ENCODE data around the gene LSM2.

LSM2 gene

DNA sequence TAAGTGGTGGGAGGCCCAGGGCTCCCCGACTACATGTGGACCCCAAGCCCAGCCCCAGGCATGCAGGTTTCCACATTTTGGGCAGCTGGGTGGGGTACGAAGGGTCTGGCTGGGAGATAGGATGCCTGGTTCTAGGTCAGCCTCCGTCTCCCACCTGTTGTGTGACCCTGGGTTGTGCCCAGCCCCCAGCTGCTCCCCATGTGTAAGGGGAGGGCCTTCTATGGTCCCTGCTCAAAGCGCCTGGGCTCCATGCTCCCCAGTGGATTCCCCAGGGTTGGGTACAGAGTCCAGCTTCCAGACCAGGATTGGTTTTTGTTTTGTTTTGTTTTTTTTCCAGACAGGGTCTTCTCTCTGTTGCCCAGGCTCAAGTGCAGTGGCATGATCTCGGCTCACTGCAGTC is 28.6 kb downstream of the LSM2 start:
- Mint-ChIP-seq H3K27ac (peak overlapping the region; percentile 91), H3K9me3 (no peaks in the 10 kb centered on the region), H3K4me3 (no peak overlapping the region), H3K4me1 (peaks cover 31% of the 10 kb centered on the region), H3K36me3 (peaks cover 48% of the 10 kb centered on the region)
- ATAC-seq (no peak), DNase-seq (ENCODE audit: low spot score in 2 of 2) (no peak)

DNA sequence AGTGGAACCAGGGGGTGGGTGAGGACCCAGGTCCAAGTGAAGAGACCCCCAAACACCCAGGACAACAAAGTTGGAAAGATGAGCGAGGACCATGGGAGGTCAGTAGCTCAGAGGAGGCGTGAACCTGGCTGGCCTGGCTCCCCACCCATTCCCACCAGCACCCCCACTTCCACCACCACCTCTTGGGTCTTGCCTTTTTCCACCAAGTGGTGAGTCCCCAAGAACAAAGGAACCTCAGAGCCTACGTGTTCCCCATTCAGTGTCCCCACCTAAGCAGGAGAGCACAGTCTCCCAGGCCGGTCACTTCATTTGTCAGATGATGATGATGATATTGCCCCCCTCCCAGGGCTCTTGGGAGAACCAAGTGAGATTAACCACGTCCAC is 29.1 kb downstream of the LSM2 start:
- Mint-ChIP-seq H3K36me3 (peaks cover 42% of the 10 kb centered on the region), H3K4me1 (peaks cover 36% of the 10 kb centered on the region), H3K27ac (peak overlapping the region; percentile 91), H3K9me3 (no peaks in the 10 kb centered on the region), H3K4me3 (peak overlapping the region; percentile 68)
- DNase-seq (ENCODE audit: low spot score in 2 of 2) (no peak), ATAC-seq (no peak)

DNA sequence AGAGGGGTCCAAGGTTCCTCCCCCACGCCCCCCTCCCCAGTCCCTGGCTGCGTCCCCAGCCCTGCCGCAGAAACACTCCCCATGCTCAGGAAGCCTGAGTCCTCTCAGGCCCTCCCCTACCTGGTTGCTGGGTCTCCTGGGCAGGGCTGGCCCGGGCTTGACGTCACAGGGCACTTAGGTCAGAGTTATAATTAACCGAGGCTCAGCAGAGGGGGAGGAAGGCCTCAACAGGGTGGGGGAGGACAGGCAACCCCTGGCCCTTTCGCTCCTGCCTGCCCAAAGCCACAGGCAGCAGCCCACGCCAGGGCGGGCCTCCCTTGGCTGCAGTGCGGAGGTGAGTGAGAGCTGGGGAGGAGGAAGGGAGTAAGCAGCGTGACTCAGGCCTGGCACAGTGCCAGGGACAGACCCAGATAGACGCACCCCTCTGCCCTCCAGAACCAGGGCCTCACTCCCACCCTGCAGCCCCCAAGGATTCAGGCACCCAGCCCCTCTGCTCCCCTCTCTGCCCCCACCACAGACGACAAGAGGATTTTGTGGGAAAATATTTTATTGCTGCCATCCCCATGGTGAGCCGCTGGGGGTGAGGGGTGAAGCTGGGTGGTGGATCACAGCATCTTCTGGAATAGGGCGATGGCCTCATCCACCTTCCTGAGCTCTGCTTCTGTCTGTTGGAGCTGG is 29.6 kb downstream of the LSM2 start, which contains the start of gene VWA7:
VWA7 (minus strand) TSS at position 340 of the 678 bp plus-strand sequence. CDS start 549 bp downstream, outside the sequence.
- DNase-seq (ENCODE audit: low spot score in 2 of 2) (peak; percentile 67 to 82), ATAC-seq (peak; percentile 94)
- H3K4me3 Mint-ChIP-seq = peak within 1 kb of the TSS; percentile 68
- H3K9me3 Mint-ChIP-seq = no peaks in the 10 kb centered on the region
- H3K4me1 Mint-ChIP-seq = peaks cover 39% of the 10 kb centered on the region
- peak within 1 kb of the TSS; percentile 91 for H3K27ac Mint-ChIP-seq
- peaks cover 37% of the 10 kb centered on the region for H3K36me3 Mint-ChIP-seq

DNA sequence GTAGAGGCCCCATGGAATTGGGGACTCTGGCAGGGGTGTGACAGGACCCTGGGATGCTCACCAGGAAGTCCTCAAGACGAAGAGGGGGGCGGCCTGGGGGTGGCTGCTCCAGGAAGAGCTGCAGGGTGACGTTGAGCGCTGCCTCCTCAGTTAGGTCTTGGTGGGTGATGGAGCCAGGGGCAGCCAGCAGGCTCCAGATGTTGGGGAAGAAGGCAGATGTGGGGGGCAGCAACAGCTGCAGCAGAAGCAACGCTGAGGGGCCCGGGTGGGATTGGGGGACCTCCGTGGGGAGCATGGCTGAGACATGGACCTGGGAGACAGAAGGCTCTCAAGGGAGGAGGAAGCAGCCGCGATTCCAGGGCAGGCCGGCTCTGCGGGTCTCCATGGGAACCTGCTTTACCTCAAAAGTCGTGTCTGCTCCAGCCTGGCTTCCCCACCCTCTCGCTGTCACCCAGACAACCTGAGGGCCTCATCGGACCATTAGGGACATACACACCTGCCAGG is 30.2 kb downstream of the LSM2 start:
- Mint-ChIP-seq H3K4me3 (peak overlapping the region; percentile 68), H3K27ac (peak overlapping the region; percentile 91), H3K9me3 (no peaks in the 10 kb centered on the region), H3K36me3 (peaks cover 31% of the 10 kb centered on the region), H3K4me1 (peaks cover 39% of the 10 kb centered on the region)
- ATAC-seq (no peak), DNase-seq (ENCODE audit: low spot score in 2 of 2) (no peak)

DNA sequence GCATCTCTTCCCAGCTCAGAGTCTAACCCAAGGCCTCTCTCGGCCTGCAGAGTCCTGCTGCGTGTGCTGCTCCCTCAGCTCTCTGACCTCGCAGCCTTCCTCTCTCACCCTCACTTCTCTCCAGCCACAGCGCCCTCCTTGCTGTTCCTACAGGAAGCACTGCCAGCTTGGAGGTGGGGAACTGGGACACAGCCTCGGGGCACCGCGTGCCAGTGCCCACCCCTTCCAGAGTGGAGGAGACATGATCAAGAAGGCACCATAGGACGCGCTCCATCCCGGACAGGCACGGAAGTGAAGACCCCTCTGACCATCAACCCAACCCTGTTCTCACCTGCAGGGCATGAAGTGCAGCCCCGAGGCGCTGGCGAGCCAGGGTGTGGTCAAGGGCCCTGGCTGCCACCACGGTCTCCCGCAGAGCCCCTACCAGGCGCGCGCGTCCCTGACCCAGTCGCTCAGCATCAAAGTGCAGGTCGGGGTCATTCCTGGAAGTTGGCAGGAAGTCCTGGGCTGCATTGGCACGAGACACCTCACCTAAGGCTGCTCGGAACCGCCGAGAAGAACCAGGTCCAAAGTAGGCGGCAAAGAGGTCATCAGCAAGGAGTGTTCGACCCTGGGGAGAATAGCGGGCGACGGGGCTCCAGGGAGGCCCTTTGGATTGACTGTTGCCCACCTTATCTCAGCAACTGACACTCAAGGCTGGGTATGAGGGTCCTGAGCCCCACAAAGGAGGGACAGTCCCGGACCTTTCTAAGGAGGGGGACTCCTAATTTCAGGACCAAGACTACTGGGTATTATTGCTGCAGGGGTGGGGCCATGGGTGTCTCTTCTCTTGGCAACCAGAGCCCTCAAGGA is 30.9 kb downstream of the LSM2 start:
- no peaks in the 10 kb centered on the region for H3K9me3 Mint-ChIP-seq
- H3K4me1 Mint-ChIP-seq = peaks cover 39% of the 10 kb centered on the region
- DNase-seq (ENCODE audit: low spot score in 2 of 2) (no peak), ATAC-seq (no peak)
- peaks cover 29% of the 10 kb centered on the region for H3K36me3 Mint-ChIP-seq
- H3K27ac Mint-ChIP-seq = peak overlapping the region; percentile 91
- peak overlapping the region; percentile 68 for H3K4me3 Mint-ChIP-seq

DNA sequence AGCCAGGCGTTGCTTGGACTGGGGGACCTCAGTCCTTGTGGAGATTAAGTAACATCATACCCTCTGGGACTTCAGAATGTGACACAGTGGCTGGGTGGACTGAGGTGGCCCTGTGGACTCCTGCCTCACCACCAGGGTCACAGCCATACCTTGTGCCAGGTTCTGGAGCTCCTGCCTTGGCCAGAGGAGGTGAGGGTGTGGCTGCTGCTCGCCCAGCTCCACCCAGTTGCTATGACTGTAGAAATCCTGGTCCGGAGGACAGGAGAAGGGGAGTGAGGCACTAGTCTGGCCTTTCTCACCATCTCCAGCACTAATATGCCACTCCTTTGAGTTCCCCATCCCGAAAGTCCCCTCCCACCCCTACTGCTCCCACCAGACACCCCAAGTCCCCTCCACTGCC is 31.6 kb downstream of the LSM2 start:
- H3K9me3 Mint-ChIP-seq = no peaks in the 10 kb centered on the region
- DNase-seq (ENCODE audit: low spot score in 2 of 2) (no peak), ATAC-seq (no peak)
- H3K4me3 Mint-ChIP-seq = no peak overlapping the region
- peaks cover 28% of the 10 kb centered on the region for H3K36me3 Mint-ChIP-seq
- peaks cover 39% of the 10 kb centered on the region for H3K4me1 Mint-ChIP-seq
- H3K27ac Mint-ChIP-seq = peak overlapping the region; percentile 91

DNA sequence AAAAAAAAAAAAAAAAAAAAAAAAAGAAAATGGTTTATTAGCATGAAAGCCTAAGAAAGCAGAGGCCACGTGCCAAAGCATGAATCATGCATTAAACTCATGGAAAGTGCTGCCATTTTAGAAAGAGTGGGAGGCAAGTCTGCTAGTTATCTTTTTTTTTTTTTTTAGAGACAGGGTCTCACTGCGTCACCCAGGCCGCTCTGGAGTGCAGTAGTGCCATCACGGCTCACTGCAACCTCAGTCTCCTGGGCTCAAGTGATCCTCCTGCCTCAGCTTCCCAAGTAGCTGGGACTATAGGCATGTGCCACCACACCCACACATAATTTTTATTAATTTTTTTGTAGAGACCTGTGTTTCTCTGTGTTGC is 34.8 kb downstream of the LSM2 start:
- no peaks in the 10 kb centered on the region for H3K9me3 Mint-ChIP-seq
- H3K4me1 Mint-ChIP-seq = peaks cover 45% of the 10 kb centered on the region
- peaks cover 3% of the 10 kb centered on the region for H3K36me3 Mint-ChIP-seq
- ATAC-seq (no peak), DNase-seq (ENCODE audit: low spot score in 2 of 2) (no peak)
- H3K4me3 Mint-ChIP-seq = peak overlapping the region; percentile 37
- H3K27ac Mint-ChIP-seq = no peak overlapping the region

DNA sequence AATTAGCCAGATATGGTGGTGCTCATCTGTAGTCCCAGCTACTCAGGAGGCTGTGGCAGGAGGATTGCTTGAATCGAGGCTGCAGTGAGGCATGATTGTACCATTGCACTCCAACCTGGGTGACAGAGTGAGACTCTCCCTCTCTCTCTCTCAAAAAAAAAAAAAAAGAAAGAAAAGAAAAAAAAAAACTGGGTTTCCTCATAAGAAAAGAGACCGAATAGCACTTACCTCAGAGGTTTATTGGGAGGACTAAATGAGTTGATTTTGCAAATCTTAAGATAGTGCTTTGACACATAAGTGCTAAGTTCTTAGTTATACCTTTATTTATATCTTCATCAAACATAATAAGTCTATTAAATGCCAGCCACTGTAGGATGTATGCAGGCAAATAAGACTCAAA is 35.9 kb downstream of the LSM2 start:
- Mint-ChIP-seq H3K9me3 (no peaks in the 10 kb centered on the region), H3K4me1 (peaks cover 34% of the 10 kb centered on the region), H3K27ac (no peak overlapping the region), H3K4me3 (no peak overlapping the region), H3K36me3 (no peaks in the 10 kb centered on the region)
- ATAC-seq (no peak), DNase-seq (ENCODE audit: low spot score in 2 of 2) (no peak)

DNA sequence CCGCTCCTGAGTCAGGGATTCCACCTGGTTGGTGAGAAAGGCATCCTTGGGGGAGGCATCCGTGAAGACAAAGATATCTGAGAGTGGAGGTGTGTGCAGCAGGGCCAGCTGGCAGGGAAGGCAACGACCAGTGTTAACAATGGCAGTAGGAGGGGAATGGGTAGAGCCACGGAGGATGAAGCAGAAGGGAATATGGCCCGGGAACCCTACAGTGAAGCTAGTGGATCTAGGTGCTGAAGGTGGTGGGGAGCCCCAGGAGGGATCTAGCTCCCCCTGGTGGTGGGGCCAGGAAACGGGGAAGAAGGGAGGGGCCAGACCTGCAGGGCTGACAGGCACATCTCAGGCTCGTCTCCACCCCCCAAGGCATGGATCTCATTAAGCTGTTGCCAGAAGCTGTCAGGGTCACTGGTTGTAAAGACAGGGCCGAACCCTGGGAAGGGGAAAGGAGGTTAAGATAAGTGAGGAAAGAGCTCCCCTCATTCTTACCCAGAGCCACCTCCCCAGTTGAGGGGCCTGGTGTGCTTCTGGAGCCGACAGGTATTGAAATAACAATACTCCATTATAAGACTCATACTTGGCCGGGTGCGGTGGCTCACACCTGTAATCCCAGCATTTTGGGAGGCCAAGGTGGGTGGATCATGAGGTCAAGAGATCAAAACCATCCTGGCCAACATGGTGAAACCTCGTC is 36.9 kb downstream of the LSM2 start:
- no peaks in the 10 kb centered on the region for H3K36me3 Mint-ChIP-seq
- no peak overlapping the region for H3K4me3 Mint-ChIP-seq
- DNase-seq (ENCODE audit: low spot score in 2 of 2) (peak; percentile 77 to 93), ATAC-seq (peak; percentile 88)
- peak overlapping the region; percentile 33 for H3K27ac Mint-ChIP-seq
- H3K4me1 Mint-ChIP-seq = peaks cover 30% of the 10 kb centered on the region
- H3K9me3 Mint-ChIP-seq = no peaks in the 10 kb centered on the region

DNA sequence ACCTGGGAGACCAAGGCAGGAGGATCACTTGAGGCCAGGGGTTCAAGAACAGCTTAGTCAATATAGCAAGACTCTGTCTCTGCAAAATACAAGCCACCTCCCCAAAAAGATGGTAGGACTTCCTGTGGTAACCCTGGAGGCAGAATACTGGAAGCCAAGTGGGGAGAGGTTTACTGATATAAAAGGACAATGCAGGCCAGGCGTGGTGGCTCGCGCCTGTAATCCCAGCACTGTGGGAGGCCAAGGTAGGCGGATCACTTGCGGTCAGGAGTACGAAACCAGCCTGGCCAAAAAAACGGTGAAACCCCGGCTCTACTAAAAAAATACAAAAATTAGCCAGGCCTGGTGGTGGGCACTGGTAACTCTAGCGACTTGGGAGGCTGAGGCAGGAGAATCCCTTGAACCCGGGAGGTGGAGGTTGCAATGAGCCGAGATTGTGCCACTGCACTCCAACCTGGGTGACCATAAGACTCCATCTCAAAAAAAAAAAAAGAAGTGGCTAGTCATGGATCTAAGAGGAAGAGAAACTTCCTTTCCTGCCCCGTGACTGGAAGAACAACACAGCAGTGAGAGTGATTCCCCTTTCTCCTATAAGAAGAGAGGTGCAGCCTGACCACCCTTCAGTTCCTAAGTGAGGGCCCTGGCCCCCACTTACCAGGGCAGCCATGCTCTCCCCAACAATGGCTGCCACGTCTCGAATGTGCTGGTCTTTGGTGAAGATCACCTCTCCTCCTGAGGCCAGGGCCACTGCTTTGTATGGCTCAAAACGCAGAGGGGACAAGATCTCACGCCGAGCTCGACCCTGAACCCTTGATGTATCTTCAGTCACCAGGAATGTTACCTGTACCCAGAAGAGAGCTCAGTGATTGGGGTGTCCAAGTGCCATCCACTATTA is 38.2 kb downstream of the LSM2 start:
- Mint-ChIP-seq H3K4me1 (peaks cover 33% of the 10 kb centered on the region), H3K27ac (no peak overlapping the region)
- ATAC-seq = no peak

DNA sequence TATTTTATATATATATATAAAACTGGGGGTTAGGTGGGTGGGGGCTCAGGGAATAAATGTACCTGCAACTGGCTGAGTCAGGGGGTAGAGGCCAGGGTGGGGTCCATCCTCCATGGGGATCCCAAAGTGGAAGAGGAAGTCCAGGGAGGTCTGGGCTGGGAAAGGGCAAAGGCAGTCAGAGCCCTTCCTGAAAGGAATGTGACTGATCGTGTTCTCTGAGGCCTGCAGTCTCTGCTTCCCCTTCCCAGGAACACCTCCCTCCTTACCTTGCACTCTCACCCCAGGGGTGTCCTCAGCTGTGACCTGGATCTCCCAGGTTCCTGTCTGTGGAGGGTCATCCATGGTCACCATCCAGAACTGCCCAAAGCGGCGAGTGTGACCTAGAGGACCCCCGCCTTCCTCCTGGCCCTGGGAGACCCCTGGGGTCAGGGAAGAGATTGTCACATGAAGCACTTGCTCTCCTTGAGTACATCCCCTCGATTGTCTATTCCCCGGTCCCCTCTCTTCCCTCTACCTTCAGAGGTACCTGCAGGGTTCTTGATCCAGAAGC is 39.6 kb downstream of the LSM2 start:
- H3K27ac Mint-ChIP-seq = no peak overlapping the region
- H3K9me3 Mint-ChIP-seq = no peaks in the 10 kb centered on the region
- peaks cover 5% of the 10 kb centered on the region for H3K36me3 Mint-ChIP-seq
- ATAC-seq = no peak
- DNase-seq (ENCODE audit: low spot score in 2 of 2) = no peak
- peaks cover 31% of the 10 kb centered on the region for H3K4me1 Mint-ChIP-seq
- H3K4me3 Mint-ChIP-seq = no peak overlapping the region

More for the DNA sequence above, 38.2 kb downstream of the LSM2 start:
- Mint-ChIP-seq H3K4me3 (no peak overlapping the region), H3K9me3 (no peaks in the 10 kb centered on the region), H3K36me3 (no peaks in the 10 kb centered on the region)
- DNase-seq (ENCODE audit: low spot score in 2 of 2) = no peak

DNA sequence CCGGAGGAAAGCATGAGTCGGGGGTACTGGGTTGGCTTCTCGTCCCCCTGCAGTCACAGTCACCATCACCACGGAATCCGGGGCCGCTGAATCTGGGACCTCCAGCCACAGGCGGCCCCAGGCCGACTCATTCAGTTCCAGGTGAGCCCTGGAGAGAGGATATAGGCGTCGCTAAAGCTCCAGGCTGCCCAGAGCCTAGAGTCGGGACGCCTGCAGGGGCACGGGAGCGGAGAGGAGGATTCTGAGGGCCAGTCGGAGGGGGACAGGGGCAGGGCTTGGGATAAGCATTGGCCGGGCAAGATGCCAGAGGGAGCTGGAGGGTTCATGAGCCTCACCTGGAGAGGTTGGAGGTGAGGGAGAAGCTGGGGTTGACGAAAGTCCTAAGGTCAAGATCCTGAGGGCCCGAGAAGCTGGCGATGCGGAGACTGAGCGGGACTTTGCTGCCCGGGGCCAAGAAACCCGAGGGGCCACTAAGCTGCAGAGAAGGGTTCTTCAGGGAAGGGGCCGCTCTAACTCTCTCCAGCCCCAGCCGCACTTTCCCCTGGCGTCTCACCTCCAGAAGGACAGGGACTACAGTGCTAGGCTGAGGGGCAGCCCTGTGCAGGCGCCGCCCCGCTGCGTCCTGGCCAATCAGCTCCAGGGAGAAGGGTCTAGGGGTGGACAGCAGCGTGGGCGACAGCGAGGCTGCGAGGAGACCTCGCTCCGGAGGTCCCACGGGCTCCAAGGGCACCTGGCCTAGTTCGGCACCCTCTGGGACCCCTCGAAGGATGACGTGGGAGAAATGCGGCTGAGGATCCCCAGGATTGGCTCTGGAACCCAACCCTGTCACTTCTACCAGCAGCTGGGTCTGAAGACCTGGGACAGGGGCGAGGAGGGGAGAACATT is 40.6 kb downstream of the LSM2 start:
- peak overlapping the region; percentile 78 for H3K27ac Mint-ChIP-seq
- H3K4me3 Mint-ChIP-seq = no peak overlapping the region
- no peak for ATAC-seq
- H3K4me1 Mint-ChIP-seq = peaks cover 35% of the 10 kb centered on the region
- DNase-seq (ENCODE audit: low spot score in 2 of 2) = no peak
- H3K9me3 Mint-ChIP-seq = no peaks in the 10 kb centered on the region
- H3K36me3 Mint-ChIP-seq = peaks cover 13% of the 10 kb centered on the region

DNA sequence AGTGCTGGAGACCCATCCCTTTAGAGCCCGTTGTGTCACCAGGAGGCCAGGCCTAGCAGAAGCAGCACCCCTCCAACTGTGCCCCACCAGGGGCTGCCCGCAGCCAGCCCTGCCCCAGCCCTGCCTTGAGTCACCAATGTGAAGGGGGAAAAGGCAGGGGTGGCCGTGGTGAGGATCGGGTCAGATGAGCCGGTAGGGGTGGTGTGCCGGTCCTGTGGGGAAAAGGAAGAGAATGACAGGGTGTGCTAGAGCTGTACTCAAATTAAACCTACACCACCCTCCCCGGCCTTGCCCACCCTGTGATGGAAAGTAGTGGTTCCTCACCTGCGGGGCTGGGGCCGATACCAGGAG is 41.2 kb downstream of the LSM2 start:
- Mint-ChIP-seq H3K9me3 (no peaks in the 10 kb centered on the region), H3K4me1 (peaks cover 35% of the 10 kb centered on the region), H3K27ac (peak overlapping the region; percentile 78), H3K4me3 (no peak overlapping the region), H3K36me3 (peaks cover 20% of the 10 kb centered on the region)
- no peak for ATAC-seq
- DNase-seq (ENCODE audit: low spot score in 2 of 2) = no peak

DNA sequence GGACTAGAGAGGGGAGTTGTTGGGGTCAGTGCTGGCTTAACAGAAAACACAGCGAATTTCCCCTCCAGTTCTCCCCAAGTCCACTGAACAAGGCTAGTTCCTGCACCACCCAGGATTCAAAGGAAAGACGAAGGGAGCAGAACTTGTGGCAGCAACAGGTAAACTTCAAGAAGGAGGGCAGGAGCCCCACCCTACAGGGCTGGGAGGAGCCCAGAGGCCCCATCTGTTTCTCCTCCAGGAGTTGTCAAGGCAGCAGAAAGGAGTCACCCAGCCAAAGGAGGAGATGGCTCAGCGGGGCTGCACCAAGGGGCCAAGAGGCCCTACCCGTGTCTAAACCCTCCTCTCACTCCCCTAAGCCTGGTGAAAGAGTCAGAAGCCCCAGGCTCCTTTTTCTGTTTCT is 42.6 kb downstream of the LSM2 start:
- no peak overlapping the region for H3K4me3 Mint-ChIP-seq
- no peak for DNase-seq (ENCODE audit: low spot score in 2 of 2)
- H3K27ac Mint-ChIP-seq = peak overlapping the region; percentile 88
- H3K9me3 Mint-ChIP-seq = no peaks in the 10 kb centered on the region
- H3K36me3 Mint-ChIP-seq = peaks cover 22% of the 10 kb centered on the region
- ATAC-seq = no peak
- peaks cover 27% of the 10 kb centered on the region for H3K4me1 Mint-ChIP-seq

Data from stimulated activated effector memory CD8-positive, alpha-beta T cell treated with anti-CD3 and anti-CD28 coated beads, Interleukin-12 subunit alpha, Interleukin-12 subunit beta, amount 100 ng/mL, for 72 hours (primary cell).